ENCODE measurements around the gene DMD. TPM values are rescaled to one million over a fixed set of nuclear protein-coding genes. Genes with fewer than 3 reads are reported as not detected.

Gene DMD
- total and polyA plus RNA-seq, 2 of the 13 experiments (the other 11 are each of a cell fraction or from before 2014, with no cell fraction given), result 17.6 to 25.9 TPM

GRCh38 chrX:31222946-31223345 is 1988.4 kb downstream of the DMD start (continued):
- TF ChIP-seq, protein P1, sequence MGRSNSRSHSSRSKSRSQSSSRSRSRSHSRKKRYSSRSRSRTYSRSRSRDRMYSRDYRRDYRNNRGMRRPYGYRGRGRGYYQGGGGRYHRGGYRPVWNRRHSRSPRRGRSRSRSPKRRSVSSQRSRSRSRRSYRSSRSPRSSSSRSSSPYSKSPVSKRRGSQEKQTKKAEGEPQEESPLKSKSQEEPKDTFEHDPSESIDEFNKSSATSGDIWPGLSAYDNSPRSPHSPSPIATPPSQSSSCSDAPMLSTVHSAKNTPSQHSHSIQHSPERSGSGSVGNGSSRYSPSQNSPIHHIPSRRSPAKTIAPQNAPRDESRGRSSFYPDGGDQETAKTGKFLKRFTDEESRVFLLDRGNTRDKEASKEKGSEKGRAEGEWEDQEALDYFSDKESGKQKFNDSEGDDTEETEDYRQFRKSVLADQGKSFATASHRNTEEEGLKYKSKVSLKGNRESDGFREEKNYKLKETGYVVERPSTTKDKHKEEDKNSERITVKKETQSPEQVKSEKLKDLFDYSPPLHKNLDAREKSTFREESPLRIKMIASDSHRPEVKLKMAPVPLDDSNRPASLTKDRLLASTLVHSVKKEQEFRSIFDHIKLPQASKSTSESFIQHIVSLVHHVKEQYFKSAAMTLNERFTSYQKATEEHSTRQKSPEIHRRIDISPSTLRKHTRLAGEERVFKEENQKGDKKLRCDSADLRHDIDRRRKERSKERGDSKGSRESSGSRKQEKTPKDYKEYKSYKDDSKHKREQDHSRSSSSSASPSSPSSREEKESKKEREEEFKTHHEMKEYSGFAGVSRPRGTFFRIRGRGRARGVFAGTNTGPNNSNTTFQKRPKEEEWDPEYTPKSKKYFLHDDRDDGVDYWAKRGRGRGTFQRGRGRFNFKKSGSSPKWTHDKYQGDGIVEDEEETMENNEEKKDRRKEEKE (IDR thresholded peaks at IDR 0.05), result no peak
- TF ChIP-seq ZNF546 (CRISPR knock-in tag; conservative IDR thresholded peaks at IDR 0.05) (no peak), ZNF121 (CRISPR knock-in tag; IDR thresholded peaks at IDR 0.05) (no peak), HMG20A (CRISPR knock-in tag; IDR thresholded peaks at IDR 0.05; ENCODE audit: borderline replicate concordance) (no peak), NR2C2 (CRISPR knock-in tag; IDR thresholded peaks at IDR 0.05; ENCODE audit: borderline replicate concordance) (no peak), FOSL2 (CRISPR knock-in tag; IDR thresholded peaks at IDR 0.05) (no peak), YY1 (IDR thresholded peaks at IDR 0.05; ENCODE audit: insufficient read depth, insufficient replicate concordance, low read depth, low read length) (no peak), MYC (CRISPR knock-in tag; IDR thresholded peaks at IDR 0.05; ENCODE audit: borderline replicate concordance) (no peak), ZNF24 (IDR thresholded peaks at IDR 0.05) (no peak), SALL1 (CRISPR knock-in tag; IDR thresholded peaks at IDR 0.05) (no peak)

DNA sequence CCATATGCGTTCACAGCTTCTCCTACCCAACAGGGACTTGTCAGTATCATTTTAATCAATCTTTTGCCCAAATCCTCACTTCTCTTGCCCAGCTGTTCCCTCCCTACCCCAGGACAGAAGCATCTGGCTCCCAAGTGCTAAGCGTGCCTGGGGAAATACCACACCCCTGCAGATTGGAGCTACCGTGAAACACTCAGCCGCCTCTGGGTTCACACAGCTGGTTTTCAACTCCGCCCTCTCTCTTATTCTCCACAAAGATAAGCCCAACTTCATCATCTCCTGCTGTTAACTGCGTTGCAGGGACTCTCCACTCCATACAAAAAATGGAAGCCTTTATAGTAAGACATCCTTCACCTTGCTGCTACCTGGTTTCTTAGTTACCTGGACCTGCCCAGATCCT is 1992.2 kb downstream of the DMD start:
- DNase-seq (ENCODE audit: low spot score), result no peak
- ATAC-seq, result no peak
- intact Hi-C loops (cut with micrococcal nuclease; ENCODE audit: unreplicated experiment) (no loop called here), in situ Hi-C loops (cut with HindIII; ENCODE audit: extremely low pct_ligation_motif_present, low pct_unique_long_range_greater_than_20kb) (no loop called here)
- no peak overlapping the region for H2AFZ ChIP-seq (ENCODE audit: low read length)
- CTCF ChIA-PET (ENCODE audit: low intra/inter-chr PET ratio, low total read pairs), result no interaction called here
- POLR2A ChIA-PET, result no interaction called here
- H3K27me3 ChIP-seq (ENCODE audit: control insufficient read depth in 1 of 2, insufficient read depth in 2 of 2, low read length in 2 of 2), result no peaks in the 10 kb centered on the region
- FAIRE-seq, result no peak
- H3K27ac ChIP-seq (ENCODE audit: extremely low read length, insufficient read depth, low read length), result no peak overlapping the region
- 76% methylated on average over 6 of the region's 6 CpGs for WGBS (ENCODE audit: low lambda C conversion rate)
- no peaks in the 10 kb centered on the region for H3K9me3 ChIP-seq (ENCODE audit: low read length)
- BruUV-seq (replicated peaks), result no TSS peak
- peaks cover 12% of the 10 kb centered on the region for H3K79me2 ChIP-seq (ENCODE audit: insufficient read depth, low read length)
- H4K20me1 ChIP-seq (ENCODE audit: insufficient read depth, low read length), result no peaks in the 10 kb centered on the region
- no peak overlapping the region for H3K9ac ChIP-seq (ENCODE audit: insufficient read depth, low read depth, low read length)
- no peak overlapping the region for H3K4me3 ChIP-seq (replicated peaks in 1 of 3; ENCODE audit: insufficient read depth in 1 of 3, low read depth in 2 of 3, low read length in 3 of 3)
- no peak overlapping the region for H3K4me2 ChIP-seq (ENCODE audit: low read depth, low read length)
- no peaks in the 10 kb centered on the region for H3K36me3 ChIP-seq (replicated peaks in 1 of 2; ENCODE audit: control insufficient read depth in 1 of 2, insufficient read depth in 2 of 2, low read length in 2 of 2)
- H3K4me1 ChIP-seq (ENCODE audit: insufficient read depth, low read length), result peaks cover 30% of the 10 kb centered on the region
- TF ChIP-seq ZNF850 (CRISPR knock-in tag; conservative IDR thresholded peaks at IDR 0.05) (no peak), ZNF292 (CRISPR knock-in tag; IDR thresholded peaks at IDR 0.05; ENCODE audit: borderline replicate concordance, low read depth) (no peak), ZNF883 (CRISPR knock-in tag; IDR thresholded peaks at IDR 0.05; ENCODE audit: not compliant biosample characterization) (no peak), POLR2A (IDR thresholded peaks at IDR 0.05; ENCODE audit: insufficient read depth in 1 of 2, low read depth in 2 of 2, low read length in 2 of 2) (no peak), ZBTB33 (CRISPR knock-in tag; IDR thresholded peaks at IDR 0.05) (no peak), POLR2G (IDR thresholded peaks at IDR 0.05; ENCODE audit: low read depth, low read length) (no peak), TOPORS (CRISPR knock-in tag; IDR thresholded peaks at IDR 0.05) (no peak), ZNF335 (CRISPR knock-in tag; IDR thresholded peaks at IDR 0.05) (no peak)
- TF ChIP-seq, protein P2, sequence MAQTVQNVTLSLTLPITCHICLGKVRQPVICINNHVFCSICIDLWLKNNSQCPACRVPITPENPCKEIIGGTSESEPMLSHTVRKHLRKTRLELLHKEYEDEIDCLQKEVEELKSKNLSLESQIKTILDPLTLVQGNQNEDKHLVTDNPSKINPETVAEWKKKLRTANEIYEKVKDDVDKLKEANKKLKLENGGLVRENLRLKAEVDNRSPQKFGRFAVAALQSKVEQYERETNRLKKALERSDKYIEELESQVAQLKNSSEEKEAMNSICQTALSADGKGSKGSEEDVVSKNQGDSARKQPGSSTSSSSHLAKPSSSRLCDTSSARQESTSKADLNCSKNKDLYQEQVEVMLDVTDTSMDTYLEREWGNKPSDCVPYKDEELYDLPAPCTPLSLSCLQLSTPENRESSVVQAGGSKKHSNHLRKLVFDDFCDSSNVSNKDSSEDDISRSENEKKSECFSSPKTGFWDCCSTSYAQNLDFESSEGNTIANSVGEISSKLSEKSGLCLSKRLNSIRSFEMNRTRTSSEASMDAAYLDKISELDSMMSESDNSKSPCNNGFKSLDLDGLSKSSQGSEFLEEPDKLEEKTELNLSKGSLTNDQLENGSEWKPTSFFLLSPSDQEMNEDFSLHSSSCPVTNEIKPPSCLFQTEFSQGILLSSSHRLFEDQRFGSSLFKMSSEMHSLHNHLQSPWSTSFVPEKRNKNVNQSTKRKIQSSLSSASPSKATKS (CRISPR knock-in tag; IDR thresholded peaks at IDR 0.05), result no peak

Data from HepG2 (cell line).